HEK293 (cell line): Measurements from ENCODE around the gene ARL15.
A peak's percentile ranks its signal among the peaks of the same experiment; 100 is the strongest.

ENCODE experiments used
- BCL11A ChIP-seq: fragments of 450-650 bp; formaldehyde crosslinking; IDR thresholded peaks from 2 replicates; pipeline ENCODE4 v1.5.1; 2016; ENCODE audit warnings: low read depth, missing biosample characterization, missing genetic modification characterization
- FEZF1 ChIP-seq: fragments of 450-650 bp; formaldehyde crosslinking; IDR thresholded peaks from 2 replicates; pipeline ENCODE4 v1.5.1; 2016; ENCODE audit warnings: missing biosample characterization, missing genetic modification characterization
- MZF1 ChIP-seq: fragments of 450-650 bp; formaldehyde crosslinking; IDR thresholded peaks from 2 replicates; pipeline ENCODE4 v1.5.1; 2017; ENCODE audit warnings: missing biosample characterization, missing genetic modification characterization, borderline replicate concordance
- OVOL3 ChIP-seq: fragments of 450-650 bp; formaldehyde crosslinking; IDR thresholded peaks from 2 replicates; pipeline ENCODE4 v1.5.1; 2016; ENCODE audit warnings: missing biosample characterization, missing genetic modification characterization
- PRDM10 ChIP-seq: fragments of 450-650 bp; formaldehyde crosslinking; IDR thresholded peaks from 2 replicates; pipeline ENCODE4 v1.5.1; 2016; ENCODE audit warnings: missing biosample characterization, missing genetic modification characterization
- PRDM4 ChIP-seq: fragments of 450-650 bp; formaldehyde crosslinking; IDR thresholded peaks from 2 replicates; pipeline ENCODE4 v1.5.1; 2017; ENCODE audit warnings: missing biosample characterization, missing genetic modification characterization
- SETDB1 ChIP-seq: IDR thresholded peaks from one replicate; pipeline ENCODE4 v1.6.1; 2017; ENCODE audit warnings: mild to moderate bottlenecking, low read length, moderate library complexity, mixed read lengths; ENCODE audit not compliant: insufficient read length
- WT1 ChIP-seq: fragments of 450-650 bp; formaldehyde crosslinking; IDR thresholded peaks from 2 replicates; pipeline ENCODE4 v1.5.1; 2016; ENCODE audit warnings: missing biosample characterization, missing genetic modification characterization
- ZBTB11 ChIP-seq: fragments of 450-650 bp; formaldehyde crosslinking; conservative IDR thresholded peaks from 2 replicates; pipeline ENCODE4 v1.5.1; 2016; ENCODE audit warnings: low read depth, missing biosample characterization, missing genetic modification characterization
- ZBTB17 ChIP-seq: fragments of 450-650 bp; formaldehyde crosslinking; IDR thresholded peaks from 2 replicates; pipeline ENCODE4 v1.5.1; 2016; ENCODE audit warnings: missing biosample characterization, missing genetic modification characterization
- ZBTB21 ChIP-seq: fragments of 450-650 bp; formaldehyde crosslinking; IDR thresholded peaks from 2 replicates; pipeline ENCODE4 v1.5.1; 2017; ENCODE audit warnings: missing biosample characterization, missing genetic modification characterization
- ZBTB44 ChIP-seq: fragments of 450-650 bp; IDR thresholded peaks from 2 replicates; pipeline ENCODE4 v1.5.1; 2018; ENCODE audit warnings: missing biosample characterization, mild to moderate bottlenecking, missing genetic modification characterization
- ZNF140 ChIP-seq: fragments of 450-650 bp; formaldehyde crosslinking; IDR thresholded peaks from 2 replicates; pipeline ENCODE4 v1.5.1; 2016; ENCODE audit warnings: missing biosample characterization, missing genetic modification characterization
- ZNF221 ChIP-seq: fragments of 450-650 bp; formaldehyde crosslinking; IDR thresholded peaks from 2 replicates; pipeline ENCODE4 v1.5.1; 2017; ENCODE audit warnings: missing biosample characterization, missing genetic modification characterization, borderline replicate concordance
- ZNF335 ChIP-seq: fragments of 450-650 bp; formaldehyde crosslinking; conservative IDR thresholded peaks from 2 replicates; pipeline ENCODE4 v1.5.1; 2016; ENCODE audit warnings: missing biosample characterization, missing genetic modification characterization
- ZNF354C ChIP-seq: fragments of 450-650 bp; formaldehyde crosslinking; IDR thresholded peaks from 2 replicates; pipeline ENCODE4 v1.5.1; 2016; ENCODE audit warnings: missing biosample characterization, missing genetic modification characterization, low read depth, borderline replicate concordance
- ZNF423 ChIP-seq: fragments of 450-650 bp; formaldehyde crosslinking; IDR thresholded peaks from 2 replicates; pipeline ENCODE4 v1.5.1; 2016; ENCODE audit warnings: missing biosample characterization, missing genetic modification characterization
- ZNF548 ChIP-seq: fragments of 450-650 bp; formaldehyde crosslinking; IDR thresholded peaks from 2 replicates; pipeline ENCODE4 v1.5.1; 2016; ENCODE audit warnings: missing biosample characterization, missing genetic modification characterization
- ZNF677 ChIP-seq: fragments of 450-650 bp; IDR thresholded peaks from 2 replicates; pipeline ENCODE4 v1.5.0; 2018; ENCODE audit warnings: missing biosample characterization, mild to moderate bottlenecking, missing genetic modification characterization, moderate library complexity
- ZNF707 ChIP-seq: fragments of 450-650 bp; formaldehyde crosslinking; IDR thresholded peaks from 2 replicates; pipeline ENCODE4 v1.5.1; 2016; ENCODE audit warnings: missing biosample characterization, missing genetic modification characterization
- ZNF843 ChIP-seq: fragments of 450-650 bp; formaldehyde crosslinking; IDR thresholded peaks from 2 replicates; pipeline ENCODE4 v1.5.1; 2016; ENCODE audit warnings: missing biosample characterization, missing genetic modification characterization
- ZSCAN30 ChIP-seq: fragments of 450-650 bp; IDR thresholded peaks from 2 replicates; pipeline ENCODE4 v1.5.1; 2018; ENCODE audit warnings: missing biosample characterization, mild to moderate bottlenecking, missing genetic modification characterization, moderate library complexity
- TF ChIP-seq, protein P1 (sequence below): fragments of 450-650 bp; formaldehyde crosslinking; IDR thresholded peaks from 2 replicates; pipeline ENCODE4 v1.5.1; 2016; ENCODE audit warnings: missing biosample characterization, missing genetic modification characterization
- TF ChIP-seq, protein P2 (sequence below): fragments of 450-650 bp; formaldehyde crosslinking; IDR thresholded peaks from 2 replicates; pipeline ENCODE4 v1.5.1; 2016; ENCODE audit warnings: missing biosample characterization, missing genetic modification characterization

Gene ARL15

GRCh38 chr5:53922508-53923498 lies 387.6 kb downstream of the ARL15 start (continued):
- TF ChIP-seq FEZF1 (tag by site-specific recombination) (peak; percentile 80), WT1 (tag by site-specific recombination) (peak; percentile 67), ZNF140 (no peak), BCL11A (tag by site-specific recombination) (no peak), PRDM4 (peak; percentile 53), ZBTB21 (no peak), ZNF335 (tag by site-specific recombination) (0 out of 2 replicates have a peak, but pooled peaks have one; percentile 13), PRDM10 (peak; percentile 74), ZNF423 (tag by site-specific recombination) (peak; percentile 23; the same call in 1 of the 2 replicates), ZBTB44 (0 out of 2 replicates have a peak, but pooled peaks have one; percentile 50), ZNF221 (tag by site-specific recombination) (no peak), ZNF843 (tag by site-specific recombination) (peak; percentile 42; the same call in 1 of the 2 replicates), ZNF707 (tag by site-specific recombination) (no peak), SETDB1 (no peak), ZNF548 (no peak), ZNF677 (tag by site-specific recombination) (0 out of 2 replicates have a peak, but pooled peaks have one; percentile 10), MZF1 (tag by site-specific recombination) (peak; percentile 65; the same call in 1 of the 2 replicates), ZSCAN30 (tag by site-specific recombination) (0 out of 2 replicates have a peak, but pooled peaks have one; percentile 36), OVOL3 (tag by site-specific recombination) (peak; percentile 15; the same call in 1 of the 2 replicates), ZBTB11 (tag by site-specific recombination) (no peak), ZBTB17 (tag by site-specific recombination) (0 out of 2 replicates have a peak, but pooled peaks have one; percentile 6), ZNF354C (tag by site-specific recombination) (no peak)
- TF ChIP-seq, protein P1, sequence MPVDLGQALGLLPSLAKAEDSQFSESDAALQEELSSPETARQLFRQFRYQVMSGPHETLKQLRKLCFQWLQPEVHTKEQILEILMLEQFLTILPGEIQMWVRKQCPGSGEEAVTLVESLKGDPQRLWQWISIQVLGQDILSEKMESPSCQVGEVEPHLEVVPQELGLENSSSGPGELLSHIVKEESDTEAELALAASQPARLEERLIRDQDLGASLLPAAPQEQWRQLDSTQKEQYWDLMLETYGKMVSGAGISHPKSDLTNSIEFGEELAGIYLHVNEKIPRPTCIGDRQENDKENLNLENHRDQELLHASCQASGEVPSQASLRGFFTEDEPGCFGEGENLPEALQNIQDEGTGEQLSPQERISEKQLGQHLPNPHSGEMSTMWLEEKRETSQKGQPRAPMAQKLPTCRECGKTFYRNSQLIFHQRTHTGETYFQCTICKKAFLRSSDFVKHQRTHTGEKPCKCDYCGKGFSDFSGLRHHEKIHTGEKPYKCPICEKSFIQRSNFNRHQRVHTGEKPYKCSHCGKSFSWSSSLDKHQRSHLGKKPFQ (tag by site-specific recombination): no peak
- TF ChIP-seq, protein P2, sequence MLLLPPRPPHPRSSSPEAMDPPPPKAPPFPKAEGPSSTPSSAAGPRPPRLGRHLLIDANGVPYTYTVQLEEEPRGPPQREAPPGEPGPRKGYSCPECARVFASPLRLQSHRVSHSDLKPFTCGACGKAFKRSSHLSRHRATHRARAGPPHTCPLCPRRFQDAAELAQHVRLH (tag by site-specific recombination): no peak
- TF ChIP-seq, all 188 proteins: peak for 17
